Colonic mucosa (tissue), 4 donors: Measurements from ENCODE around the gene VAC14. TPM values are rescaled to one million over a fixed set of nuclear protein-coding genes. Genes with fewer than 3 reads are reported as not detected.

Source experiments
- DNase-seq: peaks from one replicate; pipeline ENCODE4 v3.0.0-alpha.2; 2020
- H3K27ac ChIP-seq: fragments of 200-600 bp; one replicate; pipeline ENCODE4 v1.8.0; 2021
- H3K27me3 ChIP-seq: fragments of 200-600 bp; one replicate; pipeline ENCODE4 v1.8.0; 2021
- H3K36me3 ChIP-seq: fragments of 200-600 bp; one replicate; pipeline ENCODE4 v1.8.0; 2021
- H3K4me1 ChIP-seq: fragments of 200-600 bp; one replicate; pipeline ENCODE4 v1.8.0; 2021; ENCODE audit warnings: mild to moderate bottlenecking
- H3K4me3 ChIP-seq: fragments of 200-600 bp; one replicate; pipeline ENCODE4 v1.8.0; 2021
- H3K9ac ChIP-seq, 2 donors: one replicate each; pipeline ENCODE4 v1.7.0; 2013; ENCODE audit warnings: control low read depth in 2 of 2, low read depth in 2 of 2, low read length in 2 of 2
- H3K9me3 ChIP-seq: fragments of 200-600 bp; one replicate; pipeline ENCODE4 v1.8.0; 2021
- intact Hi-C: fragments of 100-400 bp; cut with DNase I; formaldehyde crosslinking; loops from one replicate; pipeline ENCODE4 v1.14.1; 2022
- total RNA-seq, 2 donors: library from RNA; stranded (reverse); fragmentation: NEBNext Ultra II Directional in 1 of 2; extraction: Animal tissue kit (Norgen Biotek cat#: 25700) in 1 of 2; gene quantifications; one replicate each; pipeline ENCODE4 v1.2.1, GENCODE V29; 2021
- TF ChIP-seq, protein P1 (sequence below): fragments of 200-600 bp; IDR thresholded peaks from one replicate; pipeline ENCODE4 v1.8.0; 2022; ENCODE audit warnings: antibody characterized with exemption, mild to moderate bottlenecking
- donor health status: healthy.
- donor health status: DM: no; HTN: no; CAD: no.
- donor health status: DM: no; HTN: no; CAD: no.

The VAC14 gene
- total RNA-seq, 2 donors from 2014 or later: 20.7 to 41.8 TPM

DNA sequence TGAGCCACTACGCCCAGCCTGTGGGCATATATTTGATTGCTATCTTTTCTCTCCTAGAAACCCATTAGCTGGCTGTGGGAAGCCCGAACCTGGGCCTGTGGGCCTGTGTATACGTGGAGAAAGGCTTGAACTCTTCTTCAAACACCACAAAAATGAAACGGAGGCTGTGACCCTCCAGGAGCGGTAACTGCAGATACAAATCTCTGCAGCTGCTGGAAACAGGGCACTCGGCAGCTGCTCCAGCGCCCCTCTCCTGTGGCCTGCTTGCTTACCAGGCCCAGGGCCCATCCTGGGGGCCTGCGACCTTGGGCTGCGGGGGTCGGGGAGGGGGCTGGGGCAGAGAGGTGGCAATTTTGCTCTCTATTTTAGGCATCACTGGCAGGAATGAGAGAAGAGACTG is 87.1 kb downstream of the VAC14 start:
- H3K27ac ChIP-seq: no peak overlapping the region
- no peaks in the 10 kb centered on the region for H3K36me3 ChIP-seq
- H3K4me1 ChIP-seq: no peaks in the 10 kb centered on the region
- intact Hi-C loops: no loop called here
- DNase-seq: no peak
- H3K9ac ChIP-seq: no peak overlapping the region
- TF ChIP-seq, protein P1, sequence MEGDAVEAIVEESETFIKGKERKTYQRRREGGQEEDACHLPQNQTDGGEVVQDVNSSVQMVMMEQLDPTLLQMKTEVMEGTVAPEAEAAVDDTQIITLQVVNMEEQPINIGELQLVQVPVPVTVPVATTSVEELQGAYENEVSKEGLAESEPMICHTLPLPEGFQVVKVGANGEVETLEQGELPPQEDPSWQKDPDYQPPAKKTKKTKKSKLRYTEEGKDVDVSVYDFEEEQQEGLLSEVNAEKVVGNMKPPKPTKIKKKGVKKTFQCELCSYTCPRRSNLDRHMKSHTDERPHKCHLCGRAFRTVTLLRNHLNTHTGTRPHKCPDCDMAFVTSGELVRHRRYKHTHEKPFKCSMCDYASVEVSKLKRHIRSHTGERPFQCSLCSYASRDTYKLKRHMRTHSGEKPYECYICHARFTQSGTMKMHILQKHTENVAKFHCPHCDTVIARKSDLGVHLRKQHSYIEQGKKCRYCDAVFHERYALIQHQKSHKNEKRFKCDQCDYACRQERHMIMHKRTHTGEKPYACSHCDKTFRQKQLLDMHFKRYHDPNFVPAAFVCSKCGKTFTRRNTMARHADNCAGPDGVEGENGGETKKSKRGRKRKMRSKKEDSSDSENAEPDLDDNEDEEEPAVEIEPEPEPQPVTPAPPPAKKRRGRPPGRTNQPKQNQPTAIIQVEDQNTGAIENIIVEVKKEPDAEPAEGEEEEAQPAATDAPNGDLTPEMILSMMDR: no peak
- H3K27me3 ChIP-seq: no peaks in the 10 kb centered on the region
- H3K9me3 ChIP-seq: no peaks in the 10 kb centered on the region
- no peak overlapping the region for H3K4me3 ChIP-seq

DNA sequence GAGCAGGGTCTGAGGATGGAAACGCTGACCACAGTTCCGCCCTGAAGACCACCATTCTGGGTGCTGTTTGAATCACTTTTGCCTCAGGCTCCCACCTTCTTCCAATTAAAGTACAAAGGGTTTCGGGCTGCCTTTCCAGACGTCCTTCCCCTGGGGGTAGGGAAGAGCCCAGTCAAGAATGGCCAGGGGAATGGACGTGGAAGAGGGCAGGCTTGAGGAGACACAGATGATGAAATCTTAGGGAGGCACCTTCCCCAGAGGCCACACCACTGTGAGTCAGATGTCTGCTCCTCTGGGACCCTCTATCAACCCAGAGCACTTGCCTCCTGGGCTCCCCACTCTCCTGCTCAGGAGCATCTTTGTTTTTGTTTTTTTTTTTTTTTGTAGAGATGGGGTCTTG is 87.6 kb downstream of the VAC14 start:
- no peak for DNase-seq
- TF ChIP-seq, protein P1: no peak
- no peaks in the 10 kb centered on the region for H3K27me3 ChIP-seq
- intact Hi-C loops: no loop called here
- H3K36me3 ChIP-seq: no peaks in the 10 kb centered on the region
- H3K9ac ChIP-seq: no peak overlapping the region
- H3K4me3 ChIP-seq: no peak overlapping the region
- H3K27ac ChIP-seq: no peak overlapping the region
- no peaks in the 10 kb centered on the region for H3K9me3 ChIP-seq
- H3K4me1 ChIP-seq: no peaks in the 10 kb centered on the region

DNA sequence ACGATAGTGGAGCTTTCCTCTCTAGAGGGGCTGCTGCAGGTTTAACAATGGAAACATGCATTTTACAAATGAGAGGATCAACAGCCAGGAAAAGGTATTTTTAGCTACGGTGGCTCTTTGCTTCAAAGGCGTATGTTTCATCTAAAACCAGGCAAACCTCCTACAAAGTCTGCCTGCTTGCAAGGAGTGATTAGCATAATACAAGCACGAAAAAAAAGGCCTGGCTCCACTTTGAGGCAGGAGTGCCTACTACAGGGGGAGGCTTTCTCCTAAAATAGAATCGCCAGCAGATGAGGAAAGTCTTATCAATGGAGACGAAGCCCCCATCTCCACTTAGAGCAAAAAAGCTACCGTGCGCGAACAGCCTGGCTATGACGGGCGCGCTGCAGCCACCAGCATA is 88.0 kb downstream of the VAC14 start:
- DNase-seq: no peak
- no peak overlapping the region for H3K4me3 ChIP-seq
- H3K9me3 ChIP-seq: no peaks in the 10 kb centered on the region
- H3K4me1 ChIP-seq: no peaks in the 10 kb centered on the region
- TF ChIP-seq, protein P1: no peak
- intact Hi-C loops: no loop called here
- no peaks in the 10 kb centered on the region for H3K36me3 ChIP-seq
- H3K9ac ChIP-seq: no peak overlapping the region
- H3K27ac ChIP-seq: no peak overlapping the region
- H3K27me3 ChIP-seq: no peaks in the 10 kb centered on the region

DNA sequence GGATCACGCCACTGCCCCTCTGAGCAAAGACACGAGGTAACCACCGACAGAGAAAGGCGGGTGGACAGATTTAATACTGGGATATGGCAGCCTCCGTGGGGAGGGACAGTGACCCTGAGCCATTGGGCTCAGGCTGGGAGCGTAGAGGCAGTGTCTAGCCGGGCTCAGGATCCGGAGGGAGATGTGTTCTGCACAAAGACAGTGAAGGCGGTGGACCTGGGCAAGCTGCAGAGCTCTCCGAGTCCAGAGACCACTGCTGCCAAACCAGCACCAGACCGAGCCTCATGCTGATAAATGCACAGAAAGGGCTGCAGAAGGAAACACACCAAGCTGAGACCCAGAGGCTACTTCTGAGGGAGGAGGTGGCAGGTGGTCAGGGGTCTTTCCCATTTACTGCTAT is 88.6 kb downstream of the VAC14 start:
- Histone ChIP-seq H3K9me3 (no peaks in the 10 kb centered on the region), H3K9ac (no peak overlapping the region), H3K36me3 (no peaks in the 10 kb centered on the region), H3K27ac (no peak overlapping the region), H3K4me3 (no peak overlapping the region), H3K4me1 (no peaks in the 10 kb centered on the region), H3K27me3 (no peaks in the 10 kb centered on the region)
- DNase-seq: no peak
- TF ChIP-seq, protein P1: no peak
- intact Hi-C loops: no loop called here

DNA sequence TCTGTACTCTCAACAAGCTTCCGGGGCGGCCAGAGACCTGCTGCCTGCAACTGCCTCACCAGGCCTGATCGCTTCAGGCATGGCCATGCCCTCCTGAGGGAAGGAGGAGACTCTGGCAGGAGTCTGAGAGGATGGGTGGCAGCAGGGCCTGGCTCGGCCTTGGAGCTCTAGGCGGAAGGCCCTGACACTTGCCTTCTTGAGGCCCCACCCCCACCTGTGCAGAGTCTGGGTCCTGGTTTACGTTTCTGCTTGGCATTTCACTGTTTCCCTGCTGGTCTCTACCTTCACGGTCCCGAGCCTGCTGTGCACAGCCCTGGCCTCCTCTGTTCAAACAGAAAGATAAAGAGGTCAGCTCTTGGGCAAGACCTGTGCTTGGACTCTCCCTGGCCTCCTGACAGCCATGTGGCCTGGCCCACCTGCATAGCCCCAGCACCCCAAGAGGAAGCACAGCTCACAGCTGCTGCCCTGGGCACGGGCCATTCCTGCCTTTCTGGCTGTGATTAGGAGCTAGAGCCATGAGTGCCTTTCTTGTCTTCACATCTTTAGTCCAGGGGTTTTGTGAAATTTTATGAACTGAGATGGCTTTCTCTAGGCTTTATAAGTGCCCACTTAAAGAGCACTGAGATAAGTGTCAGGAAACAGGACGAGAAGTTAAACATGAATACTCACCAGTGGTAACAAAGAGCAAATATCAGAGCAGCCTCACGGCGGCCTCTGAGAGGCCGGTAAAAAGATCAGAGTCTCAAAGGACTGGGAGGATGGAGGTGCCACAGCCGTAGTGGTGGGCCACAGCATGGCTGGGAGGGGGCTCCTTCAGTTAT is 89.5 kb downstream of the VAC14 start:
- no peak for DNase-seq
- H3K4me1 ChIP-seq: no peaks in the 10 kb centered on the region
- intact Hi-C loops: no loop called here
- H3K9ac ChIP-seq: no peak overlapping the region
- no peak overlapping the region for H3K4me3 ChIP-seq
- no peaks in the 10 kb centered on the region for H3K9me3 ChIP-seq
- H3K36me3 ChIP-seq: no peaks in the 10 kb centered on the region
- H3K27ac ChIP-seq: no peak overlapping the region
- TF ChIP-seq, protein P1: no peak
- H3K27me3 ChIP-seq: no peaks in the 10 kb centered on the region
